ENCODE data around the gene ARFGEF3. TPM values are rescaled to one million over a fixed set of nuclear protein-coding genes. Genes with fewer than 3 reads are reported as not detected.

ARFGEF3 gene
- total RNA-seq, 1 experiment from 2014 or later, result 0.71 TPM

GRCh38 chr6:138378463-138378862, 216.7 kb downstream of the ARFGEF3 start:
- intact Hi-C loops (cut with micrococcal nuclease; ENCODE audit: unreplicated experiment), result no loop called here

GRCh38 chr6:138382498-138383265, 220.9 kb downstream of the ARFGEF3 start:
- CTCF ChIA-PET, result no interaction called here
- H3K27me3 ChIP-seq (replicated peaks; ENCODE audit: insufficient read depth, low read depth, low read length, poor library complexity), result no peaks in the 10 kb centered on the region
- POLR2A ChIA-PET (ENCODE audit: low non-redundant PET), result no interaction called here
- no peaks in the 10 kb centered on the region for H3K4me1 ChIP-seq (ENCODE audit: insufficient read depth, low read length, poor library complexity, severe bottlenecking)
- intact Hi-C loops (cut with micrococcal nuclease; ENCODE audit: unreplicated experiment), result no loop called here
- H3K36me3 ChIP-seq (ENCODE audit: insufficient read depth, low read length, poor library complexity, severe bottlenecking), result no peaks in the 10 kb centered on the region
- DNase-seq (ENCODE audit: low spot score), result no peak
- TF ChIP-seq CTCF (conservative IDR thresholded peaks at IDR 0.05; ENCODE audit: low read depth, low read length), result no peak
- TF ChIP-seq EZH2 (IDR thresholded peaks at IDR 0.05; ENCODE audit: borderline replicate concordance, low read depth, low read length, poor library complexity, severe bottlenecking), result no peak
- H3K9me3 ChIP-seq (ENCODE audit: low read depth, low read length, poor library complexity, severe bottlenecking), result no peaks in the 10 kb centered on the region
- H3K4me3 ChIP-seq (ENCODE audit: low read depth, low read length, poor library complexity, severe bottlenecking), result no peak overlapping the region
- no TSS peak for BruUV-seq (replicated peaks)
- no peak overlapping the region for H3K27ac ChIP-seq (ENCODE audit: low read depth, low read length, poor library complexity, severe bottlenecking)

More at GRCh38 chr6:138378463-138378862, 216.7 kb downstream of the ARFGEF3 start:
- H3K27ac ChIP-seq (ENCODE audit: low read depth, low read length, poor library complexity, severe bottlenecking), result no peak overlapping the region
- H3K4me1 ChIP-seq (ENCODE audit: insufficient read depth, low read length, poor library complexity, severe bottlenecking), result no peaks in the 10 kb centered on the region
- no peaks in the 10 kb centered on the region for H3K27me3 ChIP-seq (replicated peaks; ENCODE audit: insufficient read depth, low read depth, low read length, poor library complexity)
- DNase-seq (ENCODE audit: low spot score), result no peak
- BruUV-seq (replicated peaks), result no TSS peak
- H3K36me3 ChIP-seq (ENCODE audit: insufficient read depth, low read length, poor library complexity, severe bottlenecking), result no peaks in the 10 kb centered on the region
- no peak overlapping the region for H3K4me3 ChIP-seq (ENCODE audit: low read depth, low read length, poor library complexity, severe bottlenecking)
- no peaks in the 10 kb centered on the region for H3K9me3 ChIP-seq (ENCODE audit: low read depth, low read length, poor library complexity, severe bottlenecking)
- TF ChIP-seq EZH2 (IDR thresholded peaks at IDR 0.05; ENCODE audit: borderline replicate concordance, low read depth, low read length, poor library complexity, severe bottlenecking), result no peak
- TF ChIP-seq CTCF (conservative IDR thresholded peaks at IDR 0.05; ENCODE audit: low read depth, low read length), result no peak
- POLR2A ChIA-PET (ENCODE audit: low non-redundant PET), result no interaction called here
- CTCF ChIA-PET, result no interaction called here

- ChIA-PET CTCF (no interaction called here), POLR2A (ENCODE audit: low non-redundant PET) (no interaction called here)
- intact Hi-C loops (cut with micrococcal nuclease; ENCODE audit: unreplicated experiment), result no loop called here
Observed at GRCh38 chr6:138383776-138384175, 222.0 kb downstream of the ARFGEF3 start.

More at GRCh38 chr6:138383776-138384175, 222.0 kb downstream of the ARFGEF3 start:
- Histone ChIP-seq H3K27ac (ENCODE audit: low read depth, low read length, poor library complexity, severe bottlenecking) (no peak overlapping the region), H3K36me3 (ENCODE audit: insufficient read depth, low read length, poor library complexity, severe bottlenecking) (no peaks in the 10 kb centered on the region), H3K27me3 (replicated peaks; ENCODE audit: insufficient read depth, low read depth, low read length, poor library complexity) (no peaks in the 10 kb centered on the region), H3K4me3 (ENCODE audit: low read depth, low read length, poor library complexity, severe bottlenecking) (no peak overlapping the region), H3K9me3 (ENCODE audit: low read depth, low read length, poor library complexity, severe bottlenecking) (no peaks in the 10 kb centered on the region), H3K4me1 (ENCODE audit: insufficient read depth, low read length, poor library complexity, severe bottlenecking) (no peaks in the 10 kb centered on the region)
- BruUV-seq (replicated peaks), result no TSS peak
- TF ChIP-seq EZH2 (IDR thresholded peaks at IDR 0.05; ENCODE audit: borderline replicate concordance, low read depth, low read length, poor library complexity, severe bottlenecking) (no peak), CTCF (conservative IDR thresholded peaks at IDR 0.05; ENCODE audit: low read depth, low read length) (no peak)
- no peak for DNase-seq (ENCODE audit: low spot score)

Data from A673 (cell line).